ENCODE measurements around the gene MN1. TPM values are rescaled to one million over a fixed set of nuclear protein-coding genes. Genes with fewer than 3 reads are reported as not detected.
A peak's percentile ranks its signal among the peaks of the same experiment; 100 is the strongest.

Gene MN1
- total RNA-seq, 1 donor from 2014 or later: 0.34 TPM

- DNase-seq: no peak
Measured at GRCh38 chr22:27782088-27782487, 19.5 kb downstream of the MN1 start.

- DNase-seq: peak; percentile 37
Measured at GRCh38 chr22:27780161-27780575, 21.4 kb downstream of the MN1 start.

GRCh38 chr22:27779643-27780042 is 21.9 kb downstream of the MN1 start:
- DNase-seq: peak; percentile 45

- DNase-seq: no peak
Measured at GRCh38 chr22:27778294-27779090, 23.1 kb downstream of the MN1 start.

GRCh38 chr22:27777128-27777527 is 24.4 kb downstream of the MN1 start:
- DNase-seq: no peak

- no peak for DNase-seq
Measured at GRCh38 chr22:27776650-27776958, 25.0 kb downstream of the MN1 start.

GRCh38 chr22:27775758-27776649 is 25.6 kb downstream of the MN1 start:
- no peak for DNase-seq

- no peak for DNase-seq
Measured at GRCh38 chr22:27775087-27775698, 26.4 kb downstream of the MN1 start.

GRCh38 chr22:27774200-27774599 is 27.4 kb downstream of the MN1 start:
- no peak for DNase-seq

- DNase-seq: no peak
Measured at GRCh38 chr22:27772984-27773498, 28.5 kb downstream of the MN1 start.

- DNase-seq: no peak
Measured at GRCh38 chr22:27772081-27772983, 29.2 kb downstream of the MN1 start.

GRCh38 chr22:27771637-27772036 is 29.9 kb downstream of the MN1 start:
- no peak for DNase-seq

- no peak for DNase-seq
Measured at GRCh38 chr22:27769012-27769411, 32.5 kb downstream of the MN1 start.

- DNase-seq: no peak
Measured at GRCh38 chr22:27768027-27768653, 33.4 kb downstream of the MN1 start.

GRCh38 chr22:27766679-27767078 is 34.9 kb downstream of the MN1 start:
- DNase-seq: no peak

- no peak for DNase-seq
Measured at GRCh38 chr22:27765706-27766291, 35.8 kb downstream of the MN1 start.

- DNase-seq: no peak
Measured at GRCh38 chr22:27764722-27765236, 36.8 kb downstream of the MN1 start.

- DNase-seq: no peak
Measured at GRCh38 chr22:27761665-27762064, 39.9 kb downstream of the MN1 start.

GRCh38 chr22:27761000-27761399 is 40.6 kb downstream of the MN1 start:
- no peak for DNase-seq

GRCh38 chr22:27760474-27760873 is 41.1 kb downstream of the MN1 start:
- DNase-seq: no peak

- DNase-seq: no peak
Measured at GRCh38 chr22:27757928-27758525, 43.5 kb downstream of the MN1 start.
